LNCaP clone FGC (cell line): ENCODE measurements around the gene RSPH1.

Source experiments
- DNase-seq: peaks from one replicate; pipeline ENCODE4 v3.0.0-alpha.2; 2011; ENCODE audit warnings: low read depth
- H3K4me3 ChIP-seq: 2 replicates; pipeline ENCODE4 v1.5.1; 2011; ENCODE audit warnings: mild to moderate bottlenecking, low read depth, low read length, control low read depth
- CTCF ChIP-seq: IDR thresholded peaks from 2 replicates; pipeline ENCODE4 v1.5.1; 2012; ENCODE audit warnings: mild to moderate bottlenecking; ENCODE audit not compliant: control insufficient read depth, insufficient read depth; ENCODE audit errors: extremely low read depth

The RSPH1 gene

GRCh38 chr21:42499444-42500112 lies 3.6 kb upstream of the RSPH1 start:
- no peak overlapping the region for H3K4me3 ChIP-seq
- no peak for TF ChIP-seq CTCF
- DNase-seq: no peak

DNA sequence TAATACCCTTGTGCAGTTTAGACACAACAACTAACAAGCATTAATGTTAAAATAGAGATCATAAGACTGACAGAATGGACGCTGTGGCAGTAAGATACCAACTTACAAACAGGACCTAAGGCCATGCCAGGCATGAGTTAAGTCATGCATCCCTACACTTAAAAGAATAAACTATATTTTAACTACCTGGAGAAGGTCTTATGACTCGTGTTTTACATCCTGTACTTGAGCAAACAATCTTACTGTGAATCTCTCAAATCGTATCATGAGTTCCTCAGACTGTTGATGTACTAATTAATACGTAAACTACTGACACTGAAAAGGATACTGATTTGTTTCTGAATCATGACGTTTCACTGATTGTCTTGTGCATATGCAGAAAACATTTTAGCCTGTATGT lies 2.0 kb upstream of the RSPH1 start:
- no peak for TF ChIP-seq CTCF
- H3K4me3 ChIP-seq: no peak overlapping the region
- peak; percentile 36 for DNase-seq

DNA sequence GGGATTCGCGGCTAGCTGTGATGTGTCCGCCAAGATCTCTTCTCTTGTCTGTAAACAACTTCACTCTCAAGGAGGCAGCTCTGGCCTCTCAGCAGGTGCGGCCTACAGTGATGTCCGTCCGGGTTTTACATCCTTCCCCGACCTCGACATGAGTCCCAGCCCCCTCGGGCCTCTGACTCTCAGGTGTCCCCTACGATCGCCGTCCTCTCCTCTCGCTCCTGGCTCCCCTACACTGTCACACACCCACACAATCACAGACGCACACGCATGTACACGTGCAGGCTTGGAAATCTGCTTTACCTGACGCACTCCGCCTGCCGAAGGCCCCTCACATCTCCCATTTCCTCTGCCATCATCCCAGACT lies 797 bp upstream of the RSPH1 start:
- no peak for DNase-seq
- H3K4me3 ChIP-seq: peak overlapping the region; percentile 76
- no peak for TF ChIP-seq CTCF

DNA sequence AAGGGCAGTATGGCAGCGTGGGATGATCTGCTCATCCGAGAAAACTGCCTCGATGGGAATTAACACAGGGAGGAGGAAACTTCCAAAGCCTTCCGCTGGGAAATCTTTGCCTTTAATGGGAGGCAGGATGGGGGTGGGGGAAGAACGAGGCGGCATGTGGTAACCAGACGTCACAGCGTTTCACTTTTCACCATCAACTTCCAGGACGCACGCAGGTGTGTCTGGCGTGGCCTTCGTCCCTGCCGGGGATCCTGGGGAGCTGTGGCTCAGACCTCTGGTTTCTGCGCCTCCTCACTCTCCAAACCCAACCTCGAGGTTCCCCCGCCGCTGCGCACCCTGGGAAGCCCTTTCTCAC lies 282 bp downstream of the RSPH1 start:
- H3K4me3 ChIP-seq: peak overlapping the region; percentile 76
- no peak for DNase-seq
- TF ChIP-seq CTCF: no peak

DNA sequence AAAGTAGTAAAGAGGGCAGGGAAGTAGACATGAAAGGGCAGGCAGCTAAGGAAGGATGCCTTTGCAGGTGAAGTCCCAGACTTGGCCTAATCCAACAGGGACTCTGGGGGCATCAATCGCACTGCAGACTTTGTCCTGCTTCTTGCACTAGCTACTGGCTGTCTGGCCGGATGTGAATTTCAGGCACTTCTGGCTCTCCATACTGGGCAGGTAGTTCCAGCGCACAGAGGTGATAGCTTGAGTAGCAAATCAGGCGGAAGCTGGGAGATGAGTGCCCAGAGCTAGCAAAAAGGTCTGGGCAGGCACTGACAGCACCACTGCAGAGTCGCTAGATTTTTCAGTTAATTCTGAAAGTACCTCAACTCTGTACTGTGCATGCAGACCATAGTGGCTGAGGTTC lies 997 bp downstream of the RSPH1 start:
- DNase-seq: no peak
- TF ChIP-seq CTCF: no peak
- H3K4me3 ChIP-seq: peak overlapping the region; percentile 76

- no peak overlapping the region for H3K4me3 ChIP-seq
- TF ChIP-seq CTCF: no peak
- DNase-seq: no peak
Measured at GRCh38 chr21:42493109-42494060, 2.6 kb downstream of the RSPH1 start.
